GM18511 (cell line): Measurements from ENCODE around the gene FKBP15.
"Not testable (repeated sequence)": the region's sequence is repeated elsewhere in the genome, so short reads cannot be mapped to it uniquely, and the experiment has no call there.

Source experiments
- ATAC-seq: cut with Tn5 transposase; IDR thresholded peaks from one replicate; pipeline ENCODE4 v1.9.1; 2021; ENCODE audit warnings: mild to moderate bottlenecking, moderate library complexity; ENCODE audit not compliant: unreplicated experiment

FKBP15 gene

GRCh38 chr9:113150670-113151611 is 70.1 kb downstream of the FKBP15 start, which contains the start of gene SLC31A2:
Gene SLC31A2 (plus strand): TSS chr9:113151007. CDS start chr9:113151075, 68 bp downstream.
- peak; percentile 96 for ATAC-seq

DNA sequence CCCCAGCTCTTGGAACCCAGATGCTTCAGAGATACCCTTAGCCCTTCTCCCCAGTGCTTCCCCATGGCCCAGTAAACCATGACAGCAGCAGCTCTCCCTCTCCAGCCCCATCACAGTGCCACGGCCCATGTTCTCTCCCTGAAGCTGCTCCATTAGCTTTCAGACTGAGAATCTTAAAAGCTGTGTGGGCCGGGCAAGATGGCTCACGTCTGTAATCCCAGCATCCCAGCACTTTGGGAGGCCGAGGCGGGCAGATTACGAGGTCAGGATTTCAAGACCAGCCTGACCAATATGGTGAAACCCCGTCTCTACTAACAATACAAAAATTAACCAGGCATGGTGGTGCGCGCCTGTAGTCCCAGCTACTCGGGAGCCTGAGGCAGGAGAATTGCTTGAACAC is 71.5 kb downstream of the FKBP15 start:
- not testable (repeated sequence) for ATAC-seq

- ATAC-seq = no peak
Measured at GRCh38 chr9:113148781-113149510, 72.1 kb downstream of the FKBP15 start.

DNA sequence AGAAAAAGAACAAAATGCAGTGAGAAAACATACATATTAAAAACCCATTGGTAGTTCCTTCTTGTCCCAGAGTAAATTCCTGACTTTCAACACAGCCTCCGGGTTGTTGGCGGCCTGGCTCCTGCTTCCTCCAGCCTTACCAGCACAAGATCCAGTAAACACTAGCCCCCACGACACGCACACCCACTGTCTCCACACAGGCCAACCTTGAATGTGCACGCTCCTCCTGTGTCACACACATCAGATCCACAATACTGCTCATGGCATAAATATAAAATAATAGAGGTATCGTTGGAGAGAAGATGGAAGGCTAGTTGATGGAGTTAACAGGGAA is 72.7 kb downstream of the FKBP15 start:
- ATAC-seq = no peak

- ATAC-seq = no peak
Measured at GRCh38 chr9:113143432-113144227, 77.4 kb downstream of the FKBP15 start.

DNA sequence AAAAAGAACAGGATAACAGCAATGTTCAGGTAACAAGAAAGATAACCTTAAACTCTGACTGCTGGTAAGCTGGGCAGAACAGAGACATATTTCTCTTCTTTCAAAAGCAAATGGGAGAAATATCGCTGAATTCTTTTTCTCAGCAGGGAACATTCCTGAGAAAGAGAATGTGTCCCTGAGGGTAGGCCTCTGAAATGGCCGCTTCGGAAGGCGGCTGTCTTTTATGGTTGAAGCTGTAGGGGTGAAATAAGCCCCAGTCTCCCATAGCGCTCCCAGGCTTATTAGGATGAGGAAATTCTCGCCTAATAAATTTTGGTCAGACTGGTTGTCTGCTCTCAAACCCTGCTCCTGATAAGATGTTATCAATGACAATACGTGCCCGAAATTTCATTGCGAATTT is 80.2 kb downstream of the FKBP15 start:
- not testable (repeated sequence) for ATAC-seq

- ATAC-seq = no peak
Measured at GRCh38 chr9:113139953-113140352, 81.1 kb downstream of the FKBP15 start.

GRCh38 chr9:113139225-113139829 is 81.8 kb downstream of the FKBP15 start:
- ATAC-seq = no peak

- ATAC-seq = no peak
Measured at GRCh38 chr9:113138760-113139159, 82.3 kb downstream of the FKBP15 start.

DNA sequence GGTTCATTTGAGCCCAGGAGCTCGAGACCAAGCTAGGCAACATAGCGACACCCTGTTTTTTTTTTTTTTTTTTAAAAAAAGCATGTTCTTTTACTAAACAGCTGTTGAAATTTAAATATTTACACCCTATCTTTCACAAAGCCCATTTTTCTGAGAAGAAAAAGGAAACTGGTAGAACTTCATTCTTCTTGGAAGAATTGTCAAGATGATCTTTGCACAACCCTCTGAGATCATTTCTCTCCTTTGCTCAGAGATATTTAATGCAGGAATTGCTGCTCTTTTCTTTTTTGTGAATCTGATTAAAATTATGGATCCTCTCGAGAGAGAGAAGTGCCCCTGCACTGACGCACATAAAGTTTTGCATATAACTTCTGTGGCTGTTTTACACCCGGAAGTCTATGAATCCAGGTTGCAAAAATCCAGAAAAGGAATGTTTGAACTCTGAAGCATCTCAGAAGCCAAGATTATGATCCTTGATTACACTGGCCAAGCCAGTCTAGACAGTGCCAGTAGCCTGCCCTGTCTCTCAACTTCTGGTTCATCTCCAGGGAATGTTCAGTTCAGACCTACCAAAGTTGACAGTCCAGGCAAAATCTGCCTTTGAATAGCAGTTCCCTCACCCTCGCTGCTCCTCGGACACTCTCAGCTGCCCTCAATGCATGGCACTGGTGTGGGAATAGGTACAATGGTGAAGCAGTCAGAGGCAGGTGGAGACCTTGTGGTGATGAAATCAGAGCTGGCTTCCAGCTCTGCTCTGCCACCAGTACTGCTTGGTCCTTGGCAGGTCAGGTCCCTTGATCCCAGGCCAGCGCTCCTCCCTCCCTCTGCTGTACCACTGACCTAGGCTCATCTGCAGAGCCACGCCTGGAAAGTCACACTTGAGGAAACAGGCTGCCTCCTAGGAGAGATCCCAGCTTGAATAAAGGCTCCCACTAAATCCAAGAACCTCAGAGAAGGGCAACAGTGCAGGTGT is 83.6 kb downstream of the FKBP15 start:
- ATAC-seq = no peak

DNA sequence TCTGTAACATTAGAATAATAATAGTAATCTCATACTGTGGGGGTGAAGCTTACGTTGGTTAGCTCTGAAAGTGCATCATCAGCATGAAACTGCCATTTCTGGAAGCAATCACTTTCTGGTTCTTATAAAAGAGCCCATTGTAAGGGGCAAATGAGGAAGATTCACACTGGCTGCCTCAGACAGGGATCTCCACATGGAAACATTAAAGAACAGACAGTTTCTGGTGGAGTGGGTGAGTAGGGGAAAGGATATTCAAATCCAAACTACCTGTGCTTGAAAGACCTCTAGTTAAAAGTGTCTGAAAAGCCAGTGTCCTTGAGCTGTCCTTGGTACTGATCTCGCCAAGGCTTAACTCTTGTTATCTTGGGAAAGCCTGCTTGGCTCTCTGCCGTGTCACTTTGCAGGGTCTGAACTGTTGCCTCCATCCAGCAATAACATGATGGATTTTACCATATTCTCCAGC is 89.4 kb downstream of the FKBP15 start:
- no peak for ATAC-seq

DNA sequence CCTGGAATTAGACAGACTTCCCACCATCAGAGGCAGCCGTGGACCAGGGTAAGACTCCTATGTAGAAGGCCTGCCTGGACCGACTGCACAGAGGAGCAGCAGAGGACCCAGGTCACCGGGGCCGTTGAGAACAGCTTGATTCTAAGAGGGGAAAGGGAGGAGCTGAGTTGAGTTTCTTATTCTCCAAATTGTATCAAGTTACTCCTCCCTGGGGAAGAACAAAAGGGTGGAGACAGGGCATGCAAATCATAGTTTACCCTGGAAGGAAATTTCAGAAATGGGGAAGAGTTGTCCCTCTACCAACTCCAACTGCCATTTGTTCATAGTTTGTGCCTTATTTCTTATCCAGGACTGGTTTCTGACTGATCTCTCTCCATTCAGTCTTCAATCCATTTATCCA is 91.2 kb downstream of the FKBP15 start:
- no peak for ATAC-seq

DNA sequence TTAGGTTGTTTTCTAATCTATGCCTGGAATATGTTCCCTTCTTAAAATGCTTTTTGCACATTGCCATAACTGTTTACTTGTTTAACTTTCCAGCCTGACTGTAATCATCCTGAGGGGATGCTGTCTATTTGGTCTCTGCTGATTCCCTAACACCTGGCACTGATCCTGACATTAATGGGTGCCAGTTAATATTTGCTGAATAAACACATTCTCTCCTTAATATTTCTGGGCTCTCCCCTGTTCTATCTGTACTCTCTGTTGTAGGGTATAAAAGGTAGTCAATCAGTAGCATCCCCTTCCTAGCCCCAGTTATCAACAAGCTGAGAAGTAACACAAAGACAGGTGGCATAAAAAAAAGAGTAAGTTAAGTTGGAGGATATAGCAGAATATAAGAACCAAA is 91.6 kb downstream of the FKBP15 start:
- no peak for ATAC-seq

DNA sequence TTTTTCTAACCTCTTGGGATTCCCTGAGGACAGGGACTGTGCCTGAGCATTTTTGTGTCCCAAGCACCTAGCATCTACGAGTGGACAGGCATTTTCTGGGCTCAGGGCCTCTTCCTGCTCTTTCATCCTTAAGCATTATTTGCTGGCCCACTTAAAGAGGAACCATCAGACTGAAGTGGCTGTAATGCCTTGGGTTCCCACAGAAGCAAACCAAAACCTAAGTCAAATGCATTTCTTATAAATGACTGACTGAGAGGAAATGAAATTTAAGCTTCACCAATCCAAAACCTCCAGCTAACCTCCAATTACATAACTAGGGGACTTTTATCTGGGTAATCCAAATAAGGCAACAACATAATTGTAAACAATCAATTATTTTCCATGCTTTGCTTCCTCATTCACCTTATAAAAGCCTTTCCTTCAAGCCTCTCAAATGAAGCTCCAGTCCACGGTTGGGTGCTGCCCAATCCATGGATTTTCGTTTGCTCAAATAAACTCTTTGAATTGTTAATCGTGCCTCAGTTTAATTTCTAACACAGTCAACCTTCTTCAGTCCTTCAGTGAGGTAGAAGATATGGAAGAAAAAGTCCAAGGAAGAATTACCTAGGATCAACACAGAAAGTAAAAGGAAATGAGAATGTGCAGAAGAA is 95.6 kb downstream of the FKBP15 start:
- ATAC-seq = no peak

DNA sequence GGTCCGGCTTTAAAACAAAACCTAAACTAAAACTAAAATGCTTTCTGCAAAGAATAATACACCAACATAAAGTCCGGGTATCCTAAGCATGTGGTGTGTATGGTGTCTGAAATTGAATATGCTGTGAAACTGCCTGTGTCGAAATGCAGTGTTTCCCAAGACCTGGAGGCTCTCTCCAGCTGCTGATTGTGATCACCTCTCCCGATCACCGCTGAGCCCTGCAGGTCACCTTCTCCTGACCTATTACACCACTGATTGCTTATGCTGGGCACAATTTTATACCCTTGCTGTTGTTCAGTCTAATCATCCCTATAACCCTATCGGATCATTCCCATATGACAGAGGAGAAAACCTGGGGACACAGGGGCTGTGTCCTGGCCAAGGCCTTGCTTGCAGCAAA is 102.2 kb downstream of the FKBP15 start:
- ATAC-seq = not testable (repeated sequence)
